SK-N-SH (cell line): ENCODE measurements around the gene XKR8. TPM values are rescaled to one million over a fixed set of nuclear protein-coding genes. Genes with fewer than 3 reads are reported as not detected.

Experiments used
- CTCF ChIA-PET: fragments of 300-600, 350-600 bp; formaldehyde crosslinking; extraction: SDS; loops from one replicate; lab custom pipeline; 2021; lab: Yijun Ruan, JAX
- POLR2A ChIA-PET: fragments of 350-600 bp; sonication (Branson Sonifier 250); formaldehyde crosslinking; extraction: SDS; loops from one replicate; lab custom pipeline; 2020; ENCODE audit warnings: antibody characterized with exemption, inconsistent platforms; lab: Yijun Ruan, JAX
- DNase-seq: peaks from one replicate; pipeline ENCODE4 v3.0.0; 2012
- H2AFZ ChIP-seq: fragments of 200-600 bp; sonication (generic); 2 replicates; pipeline ENCODE4 v1.8.1; 2016; ENCODE audit warnings: antibody characterized with exemption, mild to moderate bottlenecking, low read depth
- H3F3A ChIP-seq: fragments of 200-600 bp; sonication (generic); replicated peaks from 2 replicates; pipeline ENCODE3; 2016; ENCODE audit warnings: antibody characterized with exemption, mild to moderate bottlenecking; ENCODE audit not compliant: insufficient read depth
- H3K27ac ChIP-seq, 2 experiments: fragments of 200-500 bp in 1 of 2; fragments of 200-600 bp in 1 of 2; sonication (Bioruptor generic) in 1 of 2; sonication (generic), shearing (Covaris generic) in 1 of 2; 2 replicates each; pipeline versions ENCODE4 v1.5.1 to v1.6.1; 2014 to 2016; ENCODE audit warnings: low read depth in 2 of 2, inconsistent platforms in 1 of 2, low read length in 1 of 2, mild to moderate bottlenecking in 1 of 2, mixed read lengths in 1 of 2
- H3K27me3 ChIP-seq: fragments of 200-600 bp; sonication (generic), shearing (Covaris generic); 2 replicates; pipeline ENCODE4 v1.6.1; 2016; ENCODE audit warnings: mixed run types; ENCODE audit not compliant: insufficient read depth
- H3K36me3 ChIP-seq, 2 experiments: fragments of 200-500 bp in 1 of 2; fragments of 200-600 bp in 1 of 2; sonication (Bioruptor generic) in 1 of 2; sonication (generic) in 1 of 2; replicated peaks in 1 of 2; 2 replicates each; pipeline versions ENCODE3 to v1.5.1; 2014 to 2016; ENCODE audit warnings: low read length in 1 of 2, mild to moderate bottlenecking in 1 of 2; ENCODE audit not compliant: insufficient read depth in 2 of 2, control insufficient read depth in 1 of 2
- H3K4me1 ChIP-seq, 2 experiments: fragments of 200-500 bp in 1 of 2; fragments of 200-600 bp in 1 of 2; sonication (Bioruptor generic) in 1 of 2; sonication (generic), shearing (Covaris generic) in 1 of 2; 2 replicates each; pipeline versions ENCODE4 v1.5.1 to v1.6.1; 2014 to 2016; ENCODE audit warnings: low read depth in 1 of 2, low read length in 1 of 2, mixed run types in 1 of 2; ENCODE audit not compliant: insufficient read depth in 2 of 2, control insufficient read depth in 1 of 2
- H3K4me2 ChIP-seq: fragments of 200-600 bp; sonication (generic), shearing (Covaris generic); 2 replicates; pipeline ENCODE4 v1.6.1; 2017; ENCODE audit warnings: mixed run types
- H3K4me3 ChIP-seq, 2 experiments: fragments of 200-500 bp in 1 of 2; fragments of 200-600 bp in 1 of 2; sonication (Bioruptor generic) in 1 of 2; sonication (generic), shearing (Covaris generic) in 1 of 2; 2 replicates each; pipeline versions ENCODE4 v1.5.1 to v1.8.1; 2014 to 2016; ENCODE audit warnings: low read depth in 2 of 2, inconsistent platforms in 1 of 2, low read length in 1 of 2, mild to moderate bottlenecking in 1 of 2, mixed read lengths in 1 of 2, moderate library complexity in 1 of 2
- H3K79me2 ChIP-seq: fragments of 200-600 bp; sonication (generic); 2 replicates; pipeline ENCODE4 v1.8.1; 2017; ENCODE audit warnings: mild to moderate bottlenecking; ENCODE audit not compliant: insufficient read depth
- H3K9ac ChIP-seq: fragments of 200-600 bp; sonication (generic); 2 replicates; pipeline ENCODE4 v1.6.1; 2017; ENCODE audit warnings: mixed run types
- H3K9me2 ChIP-seq: fragments of 200-600 bp; sonication (generic); 2 replicates; pipeline ENCODE4 v1.6.1; 2017; ENCODE audit warnings: mixed run types
- H3K9me3 ChIP-seq: fragments of 200-600 bp; sonication (generic); 2 replicates; pipeline ENCODE4 v1.6.1; 2017; ENCODE audit warnings: mixed run types, mild to moderate bottlenecking, moderate library complexity
- H4K20me1 ChIP-seq: fragments of 200-600 bp; sonication (generic); 2 replicates; pipeline ENCODE4 v1.6.1; 2017; ENCODE audit warnings: mild to moderate bottlenecking, mixed run types; ENCODE audit not compliant: insufficient read depth
- NFIC ChIP-seq: IDR thresholded peaks from 2 replicates; pipeline ENCODE4 v1.4.0; 2012; ENCODE audit warnings: borderline replicate concordance
- RAD21 ChIP-seq: IDR thresholded peaks from 2 replicates; pipeline ENCODE4 v1.6.1; 2012; ENCODE audit warnings: mild to moderate bottlenecking, low read length
- RCOR1 ChIP-seq: fragments of 150-350 bp; IDR thresholded peaks from 2 replicates; pipeline ENCODE4 v1.6.1; 2017; ENCODE audit warnings: antibody characterized with exemption, low read length
- RFX5 ChIP-seq: IDR thresholded peaks from 2 replicates; pipeline ENCODE4 v1.6.1; 2012; ENCODE audit warnings: mild to moderate bottlenecking, improper control_type of control experiment, low read length
- SIN3A ChIP-seq: IDR thresholded peaks from 2 replicates; pipeline ENCODE4 v1.6.1; 2012; ENCODE audit warnings: low read depth, mild to moderate bottlenecking, low read length, moderate library complexity, borderline replicate concordance
- TAF1 ChIP-seq: IDR thresholded peaks from 2 replicates; pipeline ENCODE4 v1.6.1; 2012; ENCODE audit warnings: low read depth, mild to moderate bottlenecking, low read length, moderate library complexity, borderline replicate concordance
- TCF12 ChIP-seq: IDR thresholded peaks from 2 replicates; pipeline ENCODE4 v1.4.0; 2012
- WGBS: methylation state at CpG from one replicate; pipeline ENCODE4 v1.1.6; 2017; ENCODE audit warnings: low lambda C conversion rate; 5-methylcytosine and 5-hydroxymethylcytosine counted together
- polyA plus RNA-seq, 3 experiments: library from polyadenylated mRNA; depleted of rRNA; stranded (reverse); fragments of >200 nt; gene quantifications; 2 replicates each; pipeline ENCODE4 v1.2.3, GENCODE V29; 2012
- TF ChIP-seq, protein P1 (sequence below): fragments of 200-600 bp; sonication (generic); IDR thresholded peaks from 2 replicates; pipeline ENCODE4 v1.6.1; 2017; ENCODE audit warnings: antibody characterized with exemption, mild to moderate bottlenecking, moderate library complexity
- TF ChIP-seq, protein P2 (sequence below): IDR thresholded peaks from 2 replicates; pipeline ENCODE4 v1.4.0; 2012; ENCODE audit warnings: low read depth

Gene XKR8
- polyA plus RNA-seq, 1 of the 3 experiments (the other 2 are of a cell fraction): 0.02 TPM

DNA sequence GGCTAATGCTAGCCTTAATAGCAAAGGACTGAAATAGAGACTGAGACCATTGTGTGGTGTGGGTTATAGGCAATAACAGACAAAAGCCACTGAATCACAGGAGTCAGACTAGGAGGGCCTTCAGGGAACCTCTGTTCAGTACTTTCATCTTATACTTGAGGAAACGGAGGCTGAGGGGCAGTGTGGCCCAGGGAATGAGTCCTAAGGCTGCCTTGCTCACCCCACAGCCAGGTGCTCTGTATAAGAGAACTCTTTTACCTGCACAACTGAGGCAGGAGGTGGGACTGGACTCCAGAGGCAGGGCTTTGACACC, 22.3 kb upstream of the XKR8 start:
- H3K4me2 ChIP-seq: no peak overlapping the region
- no peak for TF ChIP-seq SIN3A
- no peak overlapping the region for H3K4me3 ChIP-seq
- H2AFZ ChIP-seq: no peak overlapping the region
- H4K20me1 ChIP-seq: no peaks in the 10 kb centered on the region
- ChIA-PET POLR2A (no interaction called here), CTCF (interaction anchor here (0.5 to 0.6 kb wide), 2 partner anchors 11 to 471 kb away, joined by 3 to 4 read pairs; no protein-coding TSS in a partner anchor)
- H3K4me1 ChIP-seq: peaks cover 0 to 20% of the 10 kb centered on the region in 2 experiments; a peak in 1 of 4 replicates
- H3K36me3 ChIP-seq: no peaks in the 10 kb centered on the region
- no peak overlapping the region for H3K9ac ChIP-seq
- no peaks in the 10 kb centered on the region for H3K79me2 ChIP-seq
- H3K9me3 ChIP-seq: no peaks in the 10 kb centered on the region
- H3K27ac ChIP-seq: no peak overlapping the region
- H3K27me3 ChIP-seq: no peaks in the 10 kb centered on the region
- H3F3A ChIP-seq: no peaks in the 10 kb centered on the region
- no peak for DNase-seq
- WGBS: 73% methylated on average over 1 of the region's 1 CpG
- no peaks in the 10 kb centered on the region for H3K9me2 ChIP-seq

DNA sequence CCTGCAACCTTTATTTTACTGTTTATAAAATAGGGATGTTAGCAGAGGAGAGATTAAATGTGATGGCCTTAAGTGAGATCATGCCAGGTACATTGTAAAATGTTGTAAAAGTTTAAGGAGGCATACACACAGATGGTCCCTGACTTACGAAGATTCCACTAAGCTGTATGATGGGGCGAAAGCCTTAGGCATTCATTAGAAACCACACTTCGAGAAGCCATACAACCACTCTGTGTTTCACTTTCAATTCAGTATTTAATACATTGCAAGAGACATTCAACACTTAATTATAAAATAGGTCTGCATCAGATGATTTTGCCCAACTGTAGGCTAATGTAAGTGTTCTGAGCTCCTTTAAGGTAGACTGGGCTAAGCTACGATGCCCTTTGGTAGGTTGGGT, 21.3 kb upstream of the XKR8 start:
- H2AFZ ChIP-seq: no peak overlapping the region
- WGBS: 83% methylated on average over 4 of the region's 4 CpGs

DNA sequence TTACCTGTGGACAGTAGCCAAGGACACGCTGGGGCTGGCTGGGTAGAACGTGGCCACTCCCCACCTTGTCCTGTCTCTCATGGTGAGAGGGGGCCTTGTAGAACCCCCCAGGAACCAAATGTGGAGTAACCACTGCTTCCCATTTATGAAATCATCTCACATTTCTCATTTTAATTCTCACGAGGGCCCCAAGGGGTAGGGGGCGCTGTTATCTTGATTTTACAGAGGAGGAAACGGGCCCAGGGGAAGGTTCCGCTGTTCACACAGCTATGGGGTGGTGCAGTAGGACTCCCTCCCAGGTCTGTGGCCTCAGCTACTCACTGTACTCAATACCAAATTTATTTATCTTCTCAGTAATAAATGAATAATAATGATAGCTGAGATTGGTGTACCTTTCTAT, 19.5 kb upstream of the XKR8 start:
- Histone ChIP-seq H3K4me1 (peaks cover 0 to 13% of the 10 kb centered on the region in 2 experiments; a peak in 1 of 4 replicates), H3K9ac (no peak overlapping the region), H3K4me3 (no peak overlapping the region), H3K9me2 (no peaks in the 10 kb centered on the region), H4K20me1 (no peaks in the 10 kb centered on the region), H3K27ac (peak overlapping the region in 1 of 2 experiments; percentile 23; a peak in 1 of 4 replicates), H3K79me2 (no peaks in the 10 kb centered on the region), H3F3A (no peaks in the 10 kb centered on the region), H3K4me2 (no peak overlapping the region), H3K27me3 (no peaks in the 10 kb centered on the region), H3K36me3 (no peaks in the 10 kb centered on the region), H3K9me3 (no peaks in the 10 kb centered on the region), H2AFZ (no peak overlapping the region)
- CTCF ChIA-PET: interaction anchor here (1.1 to 1.9 kb wide), 5 partner anchors 15 to 273 kb away, joined by 3 to 5 read pairs (median 4); no protein-coding TSS in a partner anchor
- peak; percentile 53 for DNase-seq
- no peak for TF ChIP-seq TCF12
- no peak for TF ChIP-seq NFIC
- TF ChIP-seq, protein P1, sequence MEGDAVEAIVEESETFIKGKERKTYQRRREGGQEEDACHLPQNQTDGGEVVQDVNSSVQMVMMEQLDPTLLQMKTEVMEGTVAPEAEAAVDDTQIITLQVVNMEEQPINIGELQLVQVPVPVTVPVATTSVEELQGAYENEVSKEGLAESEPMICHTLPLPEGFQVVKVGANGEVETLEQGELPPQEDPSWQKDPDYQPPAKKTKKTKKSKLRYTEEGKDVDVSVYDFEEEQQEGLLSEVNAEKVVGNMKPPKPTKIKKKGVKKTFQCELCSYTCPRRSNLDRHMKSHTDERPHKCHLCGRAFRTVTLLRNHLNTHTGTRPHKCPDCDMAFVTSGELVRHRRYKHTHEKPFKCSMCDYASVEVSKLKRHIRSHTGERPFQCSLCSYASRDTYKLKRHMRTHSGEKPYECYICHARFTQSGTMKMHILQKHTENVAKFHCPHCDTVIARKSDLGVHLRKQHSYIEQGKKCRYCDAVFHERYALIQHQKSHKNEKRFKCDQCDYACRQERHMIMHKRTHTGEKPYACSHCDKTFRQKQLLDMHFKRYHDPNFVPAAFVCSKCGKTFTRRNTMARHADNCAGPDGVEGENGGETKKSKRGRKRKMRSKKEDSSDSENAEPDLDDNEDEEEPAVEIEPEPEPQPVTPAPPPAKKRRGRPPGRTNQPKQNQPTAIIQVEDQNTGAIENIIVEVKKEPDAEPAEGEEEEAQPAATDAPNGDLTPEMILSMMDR: peak; percentile 42
- peak; percentile 33 for TF ChIP-seq RAD21
- TF ChIP-seq, protein P2, sequence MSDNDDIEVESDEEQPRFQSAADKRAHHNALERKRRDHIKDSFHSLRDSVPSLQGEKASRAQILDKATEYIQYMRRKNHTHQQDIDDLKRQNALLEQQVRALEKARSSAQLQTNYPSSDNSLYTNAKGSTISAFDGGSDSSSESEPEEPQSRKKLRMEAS: no peak
- WGBS: 56% methylated on average over 5 of the region's 6 CpGs
- POLR2A ChIA-PET: no interaction called here

More for the DNA sequence above, 21.3 kb upstream of the XKR8 start:
- Histone ChIP-seq H3K79me2 (no peaks in the 10 kb centered on the region), H3K36me3 (no peaks in the 10 kb centered on the region), H3K4me2 (no peak overlapping the region)
- no peak for TF ChIP-seq RCOR1
- no peak for TF ChIP-seq RFX5
- no peak for TF ChIP-seq TAF1
- TF ChIP-seq, all 33 proteins: peak for 0
- Histone ChIP-seq H3K9ac (no peak overlapping the region), H3K9me2 (no peaks in the 10 kb centered on the region), H3K9me3 (no peaks in the 10 kb centered on the region), H3F3A (no peaks in the 10 kb centered on the region), H3K4me1 (peaks cover 0 to 20% of the 10 kb centered on the region in 2 experiments; a peak in 1 of 4 replicates), H3K4me3 (no peak overlapping the region), H3K27ac (no peak overlapping the region), H4K20me1 (no peaks in the 10 kb centered on the region), H3K27me3 (no peaks in the 10 kb centered on the region)
- ChIA-PET POLR2A (no interaction called here), CTCF (interaction anchor here (0.6 kb wide), 1 partner anchor 1250 kb away, joined by 3 read pairs; no protein-coding TSS in a partner anchor)
- DNase-seq: no peak
